Stomach (tissue), 9 donors: ENCODE data around the gene DOK6. TPM values are rescaled to one million over a fixed set of nuclear protein-coding genes. Genes with fewer than 3 reads are reported as not detected.

Experiments used
- DNase-seq, 2 donors: peaks; one replicate each; pipeline versions ENCODE4 v3.0.0 to v3.0.0-alpha.2; 2013 to 2019
- H3K27ac ChIP-seq, 5 donors: fragments of 200-600 bp in 4 of 5; sonication (generic) in 4 of 5; one replicate each; pipeline ENCODE4 v1.5.1; 2013 to 2019; ENCODE audit warnings: mild to moderate bottlenecking in 1 of 5, moderate library complexity in 1 of 5
- H3K27me3 ChIP-seq, 3 donors: fragments of 200-600 bp; sonication (generic); one replicate each; pipeline ENCODE4 v1.5.1; 2017 to 2019; ENCODE audit warnings: mixed run types in 1 of 3
- H3K36me3 ChIP-seq, 4 donors: fragments of 200-600 bp; sonication (generic); 1 replicate in 3 of 4; 2 replicates in 1 of 4; pipeline ENCODE4 v1.5.1; 2016 to 2019
- H3K4me1 ChIP-seq, 4 donors: fragments of 200-600 bp; sonication (generic); one replicate each; pipeline ENCODE4 v1.5.1; 2016 to 2019
- H3K4me3 ChIP-seq, 4 donors: fragments of 200-600 bp; sonication (generic) in 3 of 4; one replicate each; pipeline ENCODE4 v1.5.1; 2016 to 2019; ENCODE audit warnings: mild to moderate bottlenecking in 1 of 4
- H3K9me3 ChIP-seq, 4 donors: fragments of 200-600 bp; sonication (generic); one replicate each; pipeline ENCODE4 v1.5.1; 2016 to 2019
- CTCF ChIP-seq, 7 experiments: fragments of 450-650 bp in 4 of 7; fragments of 200-600 bp in 3 of 7; sonication (generic) in 3 of 7; IDR thresholded peaks; one replicate each; pipeline ENCODE4 v1.5.1; 2016 to 2019; ENCODE audit warnings: antibody characterized with exemption in 7 of 7, control low read depth in 2 of 7, mild to moderate bottlenecking in 1 of 7
- EP300 ChIP-seq: sonication (generic); formaldehyde crosslinking; IDR thresholded peaks from one replicate; pipeline ENCODE4 v1.6.1; 2017; ENCODE audit warnings: antibody characterized with exemption
- POLR2A ChIP-seq, 4 donors: fragments of 450-650 bp; IDR thresholded peaks; one replicate each; pipeline ENCODE4 v1.6.1; 2016; ENCODE audit warnings: antibody characterized with exemption in 4 of 4, control low read depth in 2 of 4, mild to moderate bottlenecking in 1 of 4, moderate library complexity in 1 of 4
- POLR2AphosphoS5 ChIP-seq, 3 donors: sonication (generic); formaldehyde crosslinking; IDR thresholded peaks; one replicate each; pipeline ENCODE4 v1.6.1; 2016; ENCODE audit warnings: antibody characterized with exemption in 3 of 3
- WGBS, 5 donors: extraction: QIAGEN DNeasy Blood & Tissue Kit in 3 of 5; methylation state at CpG; one replicate each; pipeline versions ENCODE4 v1.1.5 to v1.1.7; 2013 to 2018; 5-methylcytosine and 5-hydroxymethylcytosine counted together
- intact Hi-C: fragments of 100-400 bp; cut with DNase I; formaldehyde crosslinking; loops from one replicate; pipeline ENCODE4 v1.15.1; 2023; ENCODE audit warnings: low total_unique reads
- polyA plus RNA-seq, 3 donors: library from polyadenylated mRNA; stranded (reverse); fragments of 200-250 nt; gene quantifications; one replicate each; pipeline ENCODE4 v1.2.3, GENCODE V29; 2013
- total RNA-seq, 5 donors: library from RNA; depleted of rRNA; stranded (reverse); fragments of >200 nt; gene quantifications; one replicate each; pipeline versions ENCODE4 v1.1.0 to v1.2.3, GENCODE V29; 2014 to 2016
- donor health status: healthy with polysubstance abuse.
- donor health status: Bipolar disorder and iron deficiency.
- donor health status: healthy.

DOK6 gene
- total and polyA plus RNA-seq, 8 donors: 0.18 to 10.1 (median 1.7) TPM; not detected in 1

GRCh38 chr18:69495338-69495737 lies 94.7 kb downstream of the DOK6 start:
- intact Hi-C loops: no loop called here
- Histone ChIP-seq H3K9me3 (no peaks in the 10 kb centered on the region), H3K27me3 (no peaks in the 10 kb centered on the region), H3K4me1 (no peaks in the 10 kb centered on the region), H3K4me3 (no peak overlapping the region), H3K27ac (no peak overlapping the region), H3K36me3 (no peaks in the 10 kb centered on the region)
- no peak for DNase-seq
- TF ChIP-seq CTCF (IDR thresholded peaks at IDR 0.05): no peak
- 57 to 84% (median 67%) methylated on average over 4 to 5 of the region's 5 CpGs for WGBS, 5 donors

GRCh38 chr18:69495841-69496533 lies 95.3 kb downstream of the DOK6 start:
- H3K27ac ChIP-seq: no peak overlapping the region
- H3K36me3 ChIP-seq: no peaks in the 10 kb centered on the region
- no peaks in the 10 kb centered on the region for H3K27me3 ChIP-seq
- intact Hi-C loops: no loop called here
- no peaks in the 10 kb centered on the region for H3K9me3 ChIP-seq
- TF ChIP-seq CTCF (IDR thresholded peaks at IDR 0.05) (no peak), POLR2A (IDR thresholded peaks at IDR 0.05) (no peak), EP300 (no peak), POLR2AphosphoS5 (IDR thresholded peaks at IDR 0.05) (no peak)
- no peaks in the 10 kb centered on the region for H3K4me1 ChIP-seq
- no peak for DNase-seq
- no peak overlapping the region for H3K4me3 ChIP-seq
- 85 to 93% (median 89%) methylated on average over 15 to 20 of the region's 20 CpGs for WGBS, 5 donors

- intact Hi-C loops: no loop called here
- Histone ChIP-seq H3K36me3 (no peaks in the 10 kb centered on the region), H3K27ac (no peak overlapping the region), H3K4me3 (no peak overlapping the region), H3K9me3 (no peaks in the 10 kb centered on the region), H3K27me3 (no peaks in the 10 kb centered on the region), H3K4me1 (no peaks in the 10 kb centered on the region)
- DNase-seq: no peak
- no peak for TF ChIP-seq EP300
- no peak for TF ChIP-seq POLR2A (IDR thresholded peaks at IDR 0.05)
- TF ChIP-seq CTCF (IDR thresholded peaks at IDR 0.05): no peak
- TF ChIP-seq POLR2AphosphoS5 (IDR thresholded peaks at IDR 0.05): no peak
- 88 to 96% (median 89%) methylated on average over 1 of the region's 1 CpG for WGBS, 5 donors
Observed at GRCh38 chr18:69518989-69519388, 118.3 kb downstream of the DOK6 start.

GRCh38 chr18:69523582-69523981 lies 122.9 kb downstream of the DOK6 start:
- Histone ChIP-seq H3K9me3 (no peaks in the 10 kb centered on the region), H3K4me1 (no peaks in the 10 kb centered on the region), H3K27me3 (no peaks in the 10 kb centered on the region), H3K27ac (no peak overlapping the region), H3K36me3 (no peaks in the 10 kb centered on the region), H3K4me3 (no peak overlapping the region)
- TF ChIP-seq CTCF (IDR thresholded peaks at IDR 0.05) (no peak), POLR2A (IDR thresholded peaks at IDR 0.05) (no peak)
- intact Hi-C loops: no loop called here
- no peak for DNase-seq
- whole genome bisulfite sequencing, 5 donors: 67 to 81% (median 77%) methylated on average over 3 of the region's 3 CpGs
